GM18861 (cell line): Measurements from ENCODE around the gene DCAF8.

Experiments used
- ATAC-seq: cut with Tn5 transposase; IDR thresholded peaks from one replicate; pipeline ENCODE4 v1.9.1; 2021; ENCODE audit not compliant: unreplicated experiment

The DCAF8 gene

GRCh38 chr1:160264795-160265307 is 2.5 kb upstream of the DCAF8 start:
- ATAC-seq = no peak

- ATAC-seq = peak; percentile 30
Observed at GRCh38 chr1:160261556-160261892, 825 bp downstream of the DCAF8 start.

GRCh38 chr1:160260406-160261382 is 1.7 kb downstream of the DCAF8 start:
- ATAC-seq = no peak

GRCh38 chr1:160258177-160258798 is 4.1 kb downstream of the DCAF8 start:
- no peak for ATAC-seq

GRCh38 chr1:160257411-160258015 is 4.8 kb downstream of the DCAF8 start:
- no peak for ATAC-seq

- no peak for ATAC-seq
Observed at GRCh38 chr1:160256396-160257046, 5.8 kb downstream of the DCAF8 start.

GRCh38 chr1:160255781-160256300 is 6.5 kb downstream of the DCAF8 start:
- no peak for ATAC-seq

GRCh38 chr1:160251687-160252526 is 10.4 kb downstream of the DCAF8 start:
- ATAC-seq = no peak

GRCh38 chr1:160251011-160251410 is 11.3 kb downstream of the DCAF8 start:
- no peak for ATAC-seq

GRCh38 chr1:160247053-160247452 is 15.3 kb downstream of the DCAF8 start:
- no peak for ATAC-seq

GRCh38 chr1:160245434-160245833 is 16.9 kb downstream of the DCAF8 start:
- ATAC-seq = no peak

GRCh38 chr1:160244209-160244608 is 18.1 kb downstream of the DCAF8 start:
- no peak for ATAC-seq

GRCh38 chr1:160243767-160244166 is 18.6 kb downstream of the DCAF8 start:
- no peak for ATAC-seq

- no peak for ATAC-seq
Observed at GRCh38 chr1:160239582-160240299, 22.6 kb downstream of the DCAF8 start.

GRCh38 chr1:160238408-160238807 is 23.9 kb downstream of the DCAF8 start:
- no peak for ATAC-seq

- no peak for ATAC-seq
Observed at GRCh38 chr1:160237558-160237957, 24.8 kb downstream of the DCAF8 start.

- ATAC-seq = no peak
Observed at GRCh38 chr1:160236806-160237205, 25.5 kb downstream of the DCAF8 start.

- no peak for ATAC-seq
Observed at GRCh38 chr1:160232911-160233310, 29.4 kb downstream of the DCAF8 start.

- ATAC-seq = no peak
Observed at GRCh38 chr1:160228431-160228830, 33.9 kb downstream of the DCAF8 start.
